A673 (cell line): Measurements from ENCODE around the gene TNFRSF6B.

Experiments
- CTCF ChIP-seq: fragments of 300-800, 200-600 bp; sonication (generic); conservative IDR thresholded peaks from 2 replicates; pipeline ENCODE4 v1.5.1; 2017; ENCODE audit warnings: low read depth, mild to moderate bottlenecking, antibody characterized with exemption, low read length, moderate library complexity, mixed read lengths
- EZH2 ChIP-seq: fragments of 200-600 bp; sonication (generic); IDR thresholded peaks from 2 replicates; pipeline ENCODE4 v1.6.1; 2017; ENCODE audit warnings: borderline replicate concordance, low read depth, mild to moderate bottlenecking, mixed read lengths, antibody characterized with exemption, low read length; ENCODE audit not compliant: poor library complexity, severe bottlenecking

- no peak for TF ChIP-seq CTCF
- TF ChIP-seq EZH2: no peak
Measured at GRCh38 chr20:63734946-63735858, 38.8 kb downstream of the TNFRSF6B start.
